Colonic mucosa (tissue), 4 donors: ENCODE results near the gene KPTN. TPM values are rescaled to one million over a fixed set of nuclear protein-coding genes. Genes with fewer than 3 reads are reported as not detected.
A peak's percentile ranks its signal among the peaks of the same experiment; 100 is the strongest.

ENCODE experiments used
- DNase-seq: peaks from one replicate; pipeline ENCODE4 v3.0.0-alpha.2; 2020
- H3K27ac ChIP-seq: fragments of 200-600 bp; one replicate; pipeline ENCODE4 v1.8.0; 2021
- H3K27me3 ChIP-seq: fragments of 200-600 bp; one replicate; pipeline ENCODE4 v1.8.0; 2021
- H3K36me3 ChIP-seq: fragments of 200-600 bp; one replicate; pipeline ENCODE4 v1.8.0; 2021
- H3K4me1 ChIP-seq: fragments of 200-600 bp; one replicate; pipeline ENCODE4 v1.8.0; 2021; ENCODE audit warnings: mild to moderate bottlenecking
- H3K4me3 ChIP-seq: fragments of 200-600 bp; one replicate; pipeline ENCODE4 v1.8.0; 2021
- H3K9ac ChIP-seq, 2 donors: one replicate each; pipeline ENCODE4 v1.7.0; 2013; ENCODE audit warnings: control low read depth in 2 of 2, low read depth in 2 of 2, low read length in 2 of 2
- H3K9me3 ChIP-seq: fragments of 200-600 bp; one replicate; pipeline ENCODE4 v1.8.0; 2021
- CTCF ChIP-seq: fragments of 200-600 bp; IDR thresholded peaks from one replicate; pipeline ENCODE4 v1.8.0; 2022; ENCODE audit warnings: antibody characterized with exemption, mild to moderate bottlenecking
- intact Hi-C: fragments of 100-400 bp; cut with DNase I; formaldehyde crosslinking; loops from one replicate; pipeline ENCODE4 v1.14.1; 2022
- total RNA-seq, 2 donors: library from RNA; stranded (reverse); fragmentation: NEBNext Ultra II Directional in 1 of 2; extraction: Animal tissue kit (Norgen Biotek cat#: 25700) in 1 of 2; gene quantifications; one replicate each; pipeline ENCODE4 v1.2.1, GENCODE V29; 2021
- donor health status: healthy.
- donor health status: DM: no; HTN: no; CAD: no.
- donor health status: DM: no; HTN: no; CAD: no.

KPTN gene
- total RNA-seq, 2 donors from 2014 or later = 8.6 to 13.3 TPM

- Histone ChIP-seq H3K9me3 (no peaks in the 10 kb centered on the region), H3K4me1 (peaks cover 3% of the 10 kb centered on the region), H3K27me3 (peaks cover 48% of the 10 kb centered on the region), H3K27ac (no peak overlapping the region), H3K9ac (no peak overlapping the region), H3K36me3 (no peaks in the 10 kb centered on the region), H3K4me3 (no peak overlapping the region)
- no peak for DNase-seq
- intact Hi-C loops = no loop called here
- TF ChIP-seq CTCF = no peak
Measured at GRCh38 chr19:47444388-47444821, 39.6 kb downstream of the KPTN start.

- H3K9ac ChIP-seq = no peak overlapping the region
- intact Hi-C loops = no loop called here
- no peak for DNase-seq
Measured at GRCh38 chr19:47443331-47443730, 40.7 kb downstream of the KPTN start.

GRCh38 chr19:47438793-47439220 lies 45.2 kb downstream of the KPTN start:
- intact Hi-C loops = loop anchor here (5.0 kb wide), 1 partner anchor 78 kb away; the partner anchor contains the start of gene NAPA
- H3K27ac ChIP-seq = no peak overlapping the region
- no peak for TF ChIP-seq CTCF
- H3K36me3 ChIP-seq = no peaks in the 10 kb centered on the region
- no peak for DNase-seq
- H3K9ac ChIP-seq = no peak overlapping the region
- peaks cover 6% of the 10 kb centered on the region for H3K27me3 ChIP-seq
- H3K9me3 ChIP-seq = no peaks in the 10 kb centered on the region
- H3K4me1 ChIP-seq = no peaks in the 10 kb centered on the region
- H3K4me3 ChIP-seq = no peak overlapping the region

More at GRCh38 chr19:47443331-47443730, 40.7 kb downstream of the KPTN start:
- Histone ChIP-seq H3K27ac (no peak overlapping the region), H3K4me3 (no peak overlapping the region), H3K27me3 (peaks cover 46% of the 10 kb centered on the region), H3K4me1 (peaks cover 3% of the 10 kb centered on the region), H3K9me3 (no peaks in the 10 kb centered on the region), H3K36me3 (no peaks in the 10 kb centered on the region)
- TF ChIP-seq CTCF = no peak

GRCh38 chr19:47437500-47437899 lies 46.5 kb downstream of the KPTN start:
- DNase-seq = no peak

GRCh38 chr19:47436712-47437401 lies 47.2 kb downstream of the KPTN start:
- H3K27ac ChIP-seq = no peak overlapping the region
- no peaks in the 10 kb centered on the region for H3K9me3 ChIP-seq
- DNase-seq = peak; percentile 82
- H3K9ac ChIP-seq = no peak overlapping the region
- no peaks in the 10 kb centered on the region for H3K27me3 ChIP-seq
- no peak overlapping the region for H3K4me3 ChIP-seq
- TF ChIP-seq CTCF = peak; percentile 82
- intact Hi-C loops = loop anchor here (2.0 to 5.0 kb wide), 2 partner anchors 80 to 270 kb away; partner anchors contain the start of gene NAPA
- H3K4me1 ChIP-seq = no peaks in the 10 kb centered on the region
- H3K36me3 ChIP-seq = no peaks in the 10 kb centered on the region

More at GRCh38 chr19:47437500-47437899, 46.5 kb downstream of the KPTN start:
- no peaks in the 10 kb centered on the region for H3K4me1 ChIP-seq
- intact Hi-C loops = loop anchor here (2.0 to 5.0 kb wide), 2 partner anchors 80 to 269 kb away; partner anchors contain the start of gene NAPA
- no peak overlapping the region for H3K4me3 ChIP-seq
- no peak overlapping the region for H3K27ac ChIP-seq
- H3K9me3 ChIP-seq = no peaks in the 10 kb centered on the region
- no peaks in the 10 kb centered on the region for H3K27me3 ChIP-seq
- no peak overlapping the region for H3K9ac ChIP-seq
- TF ChIP-seq CTCF = no peak
- no peaks in the 10 kb centered on the region for H3K36me3 ChIP-seq
